ENCODE data around the gene ATRNL1. TPM values are rescaled to one million over a fixed set of nuclear protein-coding genes. Genes with fewer than 3 reads are reported as not detected.

ATRNL1 gene
- total and polyA plus RNA-seq, 2 donors from 2014 or later: 2.4 to 7.1 TPM

- Histone ChIP-seq H3K4me1 (ENCODE audit: control insufficient read depth in 2 of 3, insufficient read depth in 2 of 3, low read depth in 1 of 3, low read length in 3 of 3) (no peaks in the 10 kb centered on the region), H3K9ac (ENCODE audit: low read length in 3 of 3) (no peak overlapping the region), H3K27ac (ENCODE audit: low read depth in 2 of 2, low read length in 2 of 2) (no peak overlapping the region), H3K27me3 (ENCODE audit: control insufficient read depth, insufficient read depth, low read length) (no peaks in the 10 kb centered on the region), H3K4me3 (ENCODE audit: low read length in 3 of 3) (peak overlapping the region; percentile 23 to 28 (median 28)), H3K9me3 (ENCODE audit: control insufficient read depth in 2 of 3, insufficient read depth in 1 of 3, low read length in 3 of 3) (no peaks in the 10 kb centered on the region), H3K36me3 (ENCODE audit: control insufficient read depth in 2 of 3, insufficient read depth in 3 of 3, low read length in 3 of 3) (no peaks in the 10 kb centered on the region)
- FAIRE-seq: no peak
- intact Hi-C loops (cut with DNase I): no loop called here
- TF ChIP-seq, protein P1, sequence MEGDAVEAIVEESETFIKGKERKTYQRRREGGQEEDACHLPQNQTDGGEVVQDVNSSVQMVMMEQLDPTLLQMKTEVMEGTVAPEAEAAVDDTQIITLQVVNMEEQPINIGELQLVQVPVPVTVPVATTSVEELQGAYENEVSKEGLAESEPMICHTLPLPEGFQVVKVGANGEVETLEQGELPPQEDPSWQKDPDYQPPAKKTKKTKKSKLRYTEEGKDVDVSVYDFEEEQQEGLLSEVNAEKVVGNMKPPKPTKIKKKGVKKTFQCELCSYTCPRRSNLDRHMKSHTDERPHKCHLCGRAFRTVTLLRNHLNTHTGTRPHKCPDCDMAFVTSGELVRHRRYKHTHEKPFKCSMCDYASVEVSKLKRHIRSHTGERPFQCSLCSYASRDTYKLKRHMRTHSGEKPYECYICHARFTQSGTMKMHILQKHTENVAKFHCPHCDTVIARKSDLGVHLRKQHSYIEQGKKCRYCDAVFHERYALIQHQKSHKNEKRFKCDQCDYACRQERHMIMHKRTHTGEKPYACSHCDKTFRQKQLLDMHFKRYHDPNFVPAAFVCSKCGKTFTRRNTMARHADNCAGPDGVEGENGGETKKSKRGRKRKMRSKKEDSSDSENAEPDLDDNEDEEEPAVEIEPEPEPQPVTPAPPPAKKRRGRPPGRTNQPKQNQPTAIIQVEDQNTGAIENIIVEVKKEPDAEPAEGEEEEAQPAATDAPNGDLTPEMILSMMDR (IDR thresholded peaks at IDR 0.05; ENCODE audit: borderline replicate concordance, extremely low read depth, insufficient read depth): no peak
- DNase-seq: peak in 4 of 5 donors; percentile 50 to 85 (median 68)
Observed at GRCh38 chr10:115981081-115981480, 887.9 kb downstream of the ATRNL1 start.

GRCh38 chr10:115982076-115982475 is 888.9 kb downstream of the ATRNL1 start:
- TF ChIP-seq, protein P1 (IDR thresholded peaks at IDR 0.05; ENCODE audit: borderline replicate concordance, extremely low read depth, insufficient read depth): no peak
- H3K9ac ChIP-seq (ENCODE audit: low read length in 3 of 3): no peak overlapping the region
- H3K27me3 ChIP-seq (ENCODE audit: control insufficient read depth, insufficient read depth, low read length): no peaks in the 10 kb centered on the region
- H3K36me3 ChIP-seq (ENCODE audit: control insufficient read depth in 2 of 3, insufficient read depth in 3 of 3, low read length in 3 of 3): no peaks in the 10 kb centered on the region
- no peak for DNase-seq
- no peak for FAIRE-seq
- no peak overlapping the region for H3K27ac ChIP-seq (ENCODE audit: low read depth in 2 of 2, low read length in 2 of 2)
- intact Hi-C loops (cut with DNase I): no loop called here
- H3K4me1 ChIP-seq (ENCODE audit: control insufficient read depth in 2 of 3, insufficient read depth in 2 of 3, low read depth in 1 of 3, low read length in 3 of 3): no peaks in the 10 kb centered on the region
- no peaks in the 10 kb centered on the region for H3K9me3 ChIP-seq (ENCODE audit: control insufficient read depth in 2 of 3, insufficient read depth in 1 of 3, low read length in 3 of 3)
- H3K4me3 ChIP-seq (ENCODE audit: low read length in 3 of 3): no peak overlapping the region

- no peak for FAIRE-seq
- H3K4me1 ChIP-seq (ENCODE audit: control insufficient read depth in 2 of 3, insufficient read depth in 2 of 3, low read depth in 1 of 3, low read length in 3 of 3): no peaks in the 10 kb centered on the region
- no peak overlapping the region for H3K27ac ChIP-seq (ENCODE audit: low read depth in 2 of 2, low read length in 2 of 2)
Observed at GRCh38 chr10:115982526-115982925, 889.4 kb downstream of the ATRNL1 start.

More at GRCh38 chr10:115982526-115982925, 889.4 kb downstream of the ATRNL1 start:
- no peak for DNase-seq
- Histone ChIP-seq H3K9me3 (ENCODE audit: control insufficient read depth in 2 of 3, insufficient read depth in 1 of 3, low read length in 3 of 3) (no peaks in the 10 kb centered on the region), H3K27me3 (ENCODE audit: control insufficient read depth, insufficient read depth, low read length) (no peaks in the 10 kb centered on the region), H3K36me3 (ENCODE audit: control insufficient read depth in 2 of 3, insufficient read depth in 3 of 3, low read length in 3 of 3) (no peaks in the 10 kb centered on the region), H3K9ac (ENCODE audit: low read length in 3 of 3) (no peak overlapping the region), H3K4me3 (ENCODE audit: low read length in 3 of 3) (no peak overlapping the region)
- intact Hi-C loops (cut with DNase I): no loop called here
- TF ChIP-seq, protein P1 (IDR thresholded peaks at IDR 0.05; ENCODE audit: borderline replicate concordance, extremely low read depth, insufficient read depth): no peak

Data from kidney (tissue), 14 donors.